Neural progenitor cell (in vitro differentiated cells): ENCODE results near the gene RNF5. TPM values are rescaled to one million over a fixed set of nuclear protein-coding genes. Genes with fewer than 3 reads are reported as not detected.

Source experiments
- DNase-seq: peaks from one replicate; pipeline ENCODE4 v3.0.0-alpha.2; 2016; ENCODE audit warnings: low spot score
- H2AFZ ChIP-seq: fragments of 200-600 bp; sonication (generic); replicated peaks from 2 replicates; pipeline ENCODE4 v1.6.1; 2016; ENCODE audit warnings: antibody characterized with exemption
- H3F3A ChIP-seq: fragments of 200-600 bp; sonication (generic); 2 replicates; pipeline ENCODE4 v1.6.1; 2016; ENCODE audit warnings: antibody characterized with exemption, low read depth
- H3K27ac ChIP-seq: fragments of 200-600 bp; sonication (generic); 2 replicates; pipeline ENCODE4 v1.5.1; 2016; ENCODE audit warnings: mild to moderate bottlenecking
- H3K27me3 ChIP-seq: fragments of 200-600 bp; sonication (generic); 2 replicates; pipeline ENCODE4 v1.6.1; 2016; ENCODE audit warnings: mild to moderate bottlenecking, moderate library complexity
- H3K36me3 ChIP-seq: fragments of 200-600 bp; sonication (generic); 2 replicates; pipeline ENCODE4 v1.5.1; 2016
- H3K4me1 ChIP-seq: fragments of 200-600 bp; sonication (generic); 2 replicates; pipeline ENCODE4 v1.6.1; 2016; ENCODE audit warnings: mixed run types
- H3K4me2 ChIP-seq: fragments of 200-600 bp; sonication (generic); 2 replicates; pipeline ENCODE4 v1.6.1; 2016
- H3K4me3 ChIP-seq: fragments of 200-600 bp; sonication (generic); 2 replicates; pipeline ENCODE4 v1.5.1; 2016
- H3K79me2 ChIP-seq: fragments of 200-600 bp; sonication (generic); 2 replicates; pipeline ENCODE4 v1.6.1; 2016; ENCODE audit warnings: low read depth
- H3K9ac ChIP-seq: fragments of 200-600 bp; sonication (generic); 2 replicates; pipeline ENCODE4 v1.6.1; 2016
- H3K9me3 ChIP-seq: fragments of 200-600 bp; sonication (generic); 2 replicates; pipeline ENCODE4 v1.5.1; 2016; ENCODE audit warnings: low read depth
- H4K20me1 ChIP-seq: fragments of 200-600 bp; sonication (generic); 2 replicates; pipeline ENCODE4 v1.6.1; 2016; ENCODE audit warnings: low read depth
- H3K27ac Mint-ChIP-seq: 3 replicates; pipeline ENCODE4 v1.8.0; 2021; ENCODE audit warnings: mixed read lengths
- H3K27me3 Mint-ChIP-seq: 2 replicates; pipeline ENCODE4 v1.8.0; 2022; ENCODE audit warnings: low read depth, mild to moderate bottlenecking, inconsistent platforms, moderate library complexity, mixed read lengths; ENCODE audit not compliant: insufficient read depth
- H3K36me3 Mint-ChIP-seq: 3 replicates; pipeline ENCODE4 v1.8.0; 2021; ENCODE audit warnings: mixed read lengths
- H3K4me1 Mint-ChIP-seq: 3 replicates; pipeline ENCODE4 v1.8.0; 2021; ENCODE audit warnings: mixed read lengths
- H3K4me3 Mint-ChIP-seq: 3 replicates; pipeline ENCODE4 v1.8.0; 2021; ENCODE audit warnings: mild to moderate bottlenecking, moderate library complexity, mixed read lengths
- H3K9me3 Mint-ChIP-seq: 3 replicates; pipeline ENCODE4 v1.8.0; 2020; ENCODE audit warnings: mixed read lengths
- CTCF ChIP-seq: fragments of 200-600 bp; sonication (generic); IDR thresholded peaks from 2 replicates; pipeline ENCODE4 v1.5.1; 2017; ENCODE audit warnings: antibody characterized with exemption, mild to moderate bottlenecking
- EZH2 ChIP-seq: fragments of 200-600 bp; sonication (generic); IDR thresholded peaks from 2 replicates; pipeline ENCODE4 v1.6.1; 2017; ENCODE audit warnings: antibody characterized with exemption, mild to moderate bottlenecking, moderate library complexity
- EZH2phosphoT487 ChIP-seq: fragments of 200-600 bp; sonication (generic); IDR thresholded peaks from 2 replicates; pipeline ENCODE4 v1.6.1; 2017; ENCODE audit warnings: antibody characterized with exemption
- total RNA-seq: library from RNA; depleted of rRNA; stranded (reverse); fragments of >200 nt; gene quantifications from 2 replicates; pipeline ENCODE4 v1.2.3, GENCODE V29; 2015; ENCODE audit warnings: low replicate concordance

The RNF5 gene
- total RNA-seq, 1 donor from 2014 or later = 129 TPM

- peaks cover 36% of the 10 kb centered on the region for H3K79me2 ChIP-seq
- no peaks in the 10 kb centered on the region for H3K27me3 ChIP-seq
- DNase-seq = no peak
- Mint-ChIP-seq H3K9me3 (no peaks in the 10 kb centered on the region), H3K36me3 (peaks cover 15% of the 10 kb centered on the region), H3K27ac (peak overlapping the region; percentile 96), H3K27me3 (peaks cover 12% of the 10 kb centered on the region), H3K4me3 (peak overlapping the region; percentile 93), H3K4me1 (peaks cover 62% of the 10 kb centered on the region)
- H3K4me3 ChIP-seq = peak overlapping the region; percentile 88
- no peak overlapping the region for H2AFZ ChIP-seq
- H3K9ac ChIP-seq = peak overlapping the region; percentile 59
- peak overlapping the region; percentile 66 for H3K27ac ChIP-seq
- peaks cover 20% of the 10 kb centered on the region for H3K4me1 ChIP-seq
- H3K36me3 ChIP-seq = no peaks in the 10 kb centered on the region
- H3F3A ChIP-seq = peaks cover 42% of the 10 kb centered on the region
- peaks cover 27% of the 10 kb centered on the region for H4K20me1 ChIP-seq
- H3K9me3 ChIP-seq = no peaks in the 10 kb centered on the region
- H3K4me2 ChIP-seq = peak overlapping the region; percentile 99
- TF ChIP-seq CTCF (no peak), EZH2 (no peak), EZH2phosphoT487 (no peak)
These were observed 11.0 kb downstream of the RNF5 start for GRCh38 chr6:32189069-32189741.

GRCh38 chr6:32189742-32190053 lies 11.5 kb downstream of the RNF5 start:
- Histone ChIP-seq H3K9ac (peak overlapping the region; percentile 59), H3K4me1 (peaks cover 22% of the 10 kb centered on the region), H2AFZ (no peak overlapping the region), H3K4me3 (peak overlapping the region; percentile 88), H3K79me2 (peaks cover 36% of the 10 kb centered on the region), H3K27me3 (no peaks in the 10 kb centered on the region), H3F3A (peaks cover 42% of the 10 kb centered on the region), H3K4me2 (peak overlapping the region; percentile 99), H3K36me3 (no peaks in the 10 kb centered on the region), H4K20me1 (peaks cover 27% of the 10 kb centered on the region), H3K9me3 (no peaks in the 10 kb centered on the region), H3K27ac (peak overlapping the region; percentile 66)
- H3K27me3 Mint-ChIP-seq = peaks cover 12% of the 10 kb centered on the region
- TF ChIP-seq CTCF = no peak
- peaks cover 65% of the 10 kb centered on the region for H3K4me1 Mint-ChIP-seq
- peak overlapping the region; percentile 96 for H3K27ac Mint-ChIP-seq
- peaks cover 15% of the 10 kb centered on the region for H3K36me3 Mint-ChIP-seq
- DNase-seq = peak; percentile 38
- peak overlapping the region; percentile 93 for H3K4me3 Mint-ChIP-seq
- no peaks in the 10 kb centered on the region for H3K9me3 Mint-ChIP-seq

GRCh38 chr6:32190054-32190851 lies 12.0 kb downstream of the RNF5 start, which contains the start of gene PBX2:
TSS of gene PBX2 (minus strand) at chr6:32190202. CDS start at chr6:32189915, 287 bp downstream.
- Histone ChIP-seq H3F3A (peaks cover 48% of the 10 kb centered on the region), H3K27me3 (no peaks in the 10 kb centered on the region), H3K4me1 (peaks cover 24% of the 10 kb centered on the region), H3K4me2 (peak within 1 kb of the TSS; percentile 99), H4K20me1 (peaks cover 27% of the 10 kb centered on the region), H3K9ac (peak within 1 kb of the TSS; percentile 59), H3K79me2 (peaks cover 36% of the 10 kb centered on the region), H3K4me3 (peak within 1 kb of the TSS; percentile 88), H3K9me3 (no peaks in the 10 kb centered on the region), H2AFZ (no peak within 1 kb of the TSS), H3K27ac (peak within 1 kb of the TSS; percentile 78), H3K36me3 (no peaks in the 10 kb centered on the region)
- Mint-ChIP-seq H3K27me3 (peaks cover 12% of the 10 kb centered on the region), H3K4me1 (peaks cover 67% of the 10 kb centered on the region), H3K27ac (peak within 1 kb of the TSS; percentile 96), H3K36me3 (peaks cover 15% of the 10 kb centered on the region), H3K4me3 (peak within 1 kb of the TSS; percentile 93), H3K9me3 (no peaks in the 10 kb centered on the region)
- TF ChIP-seq EZH2phosphoT487 (no peak), EZH2 (no peak), CTCF (no peak)
- DNase-seq = peak; percentile 90
